Gastrocnemius medialis (tissue), 4 donors: ENCODE results near the gene PACSIN1. TPM values are rescaled to one million over a fixed set of nuclear protein-coding genes. Genes with fewer than 3 reads are reported as not detected.
A peak's percentile ranks its signal among the peaks of the same experiment; 100 is the strongest.

Experiments
- ATAC-seq, 2 donors: fragments of 150-250 bp; one replicate each; pipeline ENCODE4 v1.9.1; 2016
- DNase-seq, 2 donors: peaks; one replicate each; pipeline ENCODE4 v3.0.0-alpha.2; 2019
- H3K27ac ChIP-seq, 4 donors: fragments of 200-600 bp; sonication (generic); 1 replicate in 1 of 4; 2 replicates in 3 of 4; pipeline ENCODE4 v1.5.1; 2016 to 2018; ENCODE audit warnings: mild to moderate bottlenecking in 2 of 4, moderate library complexity in 1 of 4
- H3K27me3 ChIP-seq, 3 donors: fragments of 200-600 bp; sonication (generic) in 2 of 3; 1 replicate in 1 of 3; 2 replicates in 2 of 3; pipeline versions ENCODE4 v1.5.1 to v1.6.0; 2016 to 2019; ENCODE audit warnings: mild to moderate bottlenecking in 1 of 3, moderate library complexity in 1 of 3
- H3K36me3 ChIP-seq, 2 donors: fragments of 200-600 bp; sonication (generic) in 1 of 2; one replicate each; pipeline ENCODE4 v1.5.1; 2017 to 2018
- H3K4me1 ChIP-seq, 2 donors: fragments of 200-600 bp; sonication (generic) in 1 of 2; one replicate each; pipeline ENCODE4 v1.5.1; 2016 to 2017; ENCODE audit warnings: mild to moderate bottlenecking in 2 of 2
- H3K4me3 ChIP-seq, 4 donors: fragments of 200-600 bp; sonication (generic) in 3 of 4; 1 replicate in 1 of 4; 2 replicates in 3 of 4; pipeline ENCODE4 v1.5.1; 2016 to 2019; ENCODE audit warnings: mild to moderate bottlenecking in 2 of 4
- H3K9me3 ChIP-seq, 3 donors: fragments of 200-600 bp; sonication (generic) in 2 of 3; 1 replicate in 1 of 3; 2 replicates in 2 of 3; pipeline ENCODE4 v1.5.1; 2016 to 2019
- POLR2A ChIP-seq, 2 donors: fragments of 450-650 bp; IDR thresholded peaks; one replicate each; pipeline ENCODE4 v1.6.1; 2017; ENCODE audit warnings: antibody characterized with exemption in 2 of 2, mild to moderate bottlenecking in 2 of 2, moderate library complexity in 2 of 2
- in situ Hi-C, 4 donors: fragments of 200-750 bp; cut with MboI; loops; one replicate each; pipeline versions ENCODE4 v1.15.0 to v1.8.0; 2017; ENCODE audit warnings: low sequenced_read_pairs in 4 of 4
- intact Hi-C: fragments of 100-400 bp; cut with DNase I; formaldehyde crosslinking; loops from one replicate; pipeline ENCODE4 v1.15.1; 2023; ENCODE audit warnings: low total_unique reads
- total RNA-seq, 4 donors: library from RNA; depleted of rRNA; stranded (reverse); fragments of >200 nt; gene quantifications; one replicate each; pipeline versions ENCODE4 v1.1.0 to v1.2.3, GENCODE V29; 2016
- TF ChIP-seq, protein P1 (sequence below), 5 experiments: fragments of 450-650 bp in 3 of 5; fragments of 200-600 bp in 2 of 5; sonication (generic) in 2 of 5; IDR thresholded peaks in 4 of 5; conservative IDR thresholded peaks in 1 of 5; 1 replicate in 4 of 5; 2 replicates in 1 of 5; pipeline ENCODE4 v1.5.1; 2016 to 2019; ENCODE audit warnings: antibody characterized with exemption in 5 of 5, mild to moderate bottlenecking in 3 of 5, moderate library complexity in 3 of 5

PACSIN1 gene
- total RNA-seq, 4 donors from 2014 or later = not detected

GRCh38 chr6:34457382-34457741 is 8.5 kb upstream of the PACSIN1 start:
- DNase-seq = no peak
- Histone ChIP-seq H3K4me1 (no peaks in the 10 kb centered on the region), H3K36me3 (no peaks in the 10 kb centered on the region), H3K4me3 (no peak overlapping the region), H3K27ac (no peak overlapping the region), H3K27me3 (no peaks in the 10 kb centered on the region), H3K9me3 (no peaks in the 10 kb centered on the region)
- TF ChIP-seq, protein P1, sequence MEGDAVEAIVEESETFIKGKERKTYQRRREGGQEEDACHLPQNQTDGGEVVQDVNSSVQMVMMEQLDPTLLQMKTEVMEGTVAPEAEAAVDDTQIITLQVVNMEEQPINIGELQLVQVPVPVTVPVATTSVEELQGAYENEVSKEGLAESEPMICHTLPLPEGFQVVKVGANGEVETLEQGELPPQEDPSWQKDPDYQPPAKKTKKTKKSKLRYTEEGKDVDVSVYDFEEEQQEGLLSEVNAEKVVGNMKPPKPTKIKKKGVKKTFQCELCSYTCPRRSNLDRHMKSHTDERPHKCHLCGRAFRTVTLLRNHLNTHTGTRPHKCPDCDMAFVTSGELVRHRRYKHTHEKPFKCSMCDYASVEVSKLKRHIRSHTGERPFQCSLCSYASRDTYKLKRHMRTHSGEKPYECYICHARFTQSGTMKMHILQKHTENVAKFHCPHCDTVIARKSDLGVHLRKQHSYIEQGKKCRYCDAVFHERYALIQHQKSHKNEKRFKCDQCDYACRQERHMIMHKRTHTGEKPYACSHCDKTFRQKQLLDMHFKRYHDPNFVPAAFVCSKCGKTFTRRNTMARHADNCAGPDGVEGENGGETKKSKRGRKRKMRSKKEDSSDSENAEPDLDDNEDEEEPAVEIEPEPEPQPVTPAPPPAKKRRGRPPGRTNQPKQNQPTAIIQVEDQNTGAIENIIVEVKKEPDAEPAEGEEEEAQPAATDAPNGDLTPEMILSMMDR (IDR thresholded peaks at IDR 0.05 in 4 of 5, conservative IDR thresholded peaks at IDR 0.05 in 1 of 5) = no peak
- no peak for TF ChIP-seq POLR2A (IDR thresholded peaks at IDR 0.05)
- no peak for ATAC-seq
- intact Hi-C loops = no loop called here
- in situ Hi-C loops = loop anchor here in 3 of 4 donors (10.0 to 25.0 kb wide), 3 partner anchors 147 to 157 kb away; no protein-coding TSS in a partner anchor

GRCh38 chr6:34457742-34458735 is 7.8 kb upstream of the PACSIN1 start:
- Histone ChIP-seq H3K27ac (no peak overlapping the region), H3K4me1 (no peaks in the 10 kb centered on the region), H3K36me3 (no peaks in the 10 kb centered on the region), H3K4me3 (no peak overlapping the region), H3K27me3 (no peaks in the 10 kb centered on the region), H3K9me3 (no peaks in the 10 kb centered on the region)
- TF ChIP-seq POLR2A (IDR thresholded peaks at IDR 0.05) = no peak
- TF ChIP-seq, protein P1 (IDR thresholded peaks at IDR 0.05 in 4 of 5, conservative IDR thresholded peaks at IDR 0.05 in 1 of 5) = no peak
- in situ Hi-C loops = loop anchor here in 3 of 4 donors (10.0 to 25.0 kb wide), 3 partner anchors 147 to 157 kb away; no protein-coding TSS in a partner anchor
- ATAC-seq (no peak), DNase-seq (no peak)
- intact Hi-C loops = no loop called here

DNA sequence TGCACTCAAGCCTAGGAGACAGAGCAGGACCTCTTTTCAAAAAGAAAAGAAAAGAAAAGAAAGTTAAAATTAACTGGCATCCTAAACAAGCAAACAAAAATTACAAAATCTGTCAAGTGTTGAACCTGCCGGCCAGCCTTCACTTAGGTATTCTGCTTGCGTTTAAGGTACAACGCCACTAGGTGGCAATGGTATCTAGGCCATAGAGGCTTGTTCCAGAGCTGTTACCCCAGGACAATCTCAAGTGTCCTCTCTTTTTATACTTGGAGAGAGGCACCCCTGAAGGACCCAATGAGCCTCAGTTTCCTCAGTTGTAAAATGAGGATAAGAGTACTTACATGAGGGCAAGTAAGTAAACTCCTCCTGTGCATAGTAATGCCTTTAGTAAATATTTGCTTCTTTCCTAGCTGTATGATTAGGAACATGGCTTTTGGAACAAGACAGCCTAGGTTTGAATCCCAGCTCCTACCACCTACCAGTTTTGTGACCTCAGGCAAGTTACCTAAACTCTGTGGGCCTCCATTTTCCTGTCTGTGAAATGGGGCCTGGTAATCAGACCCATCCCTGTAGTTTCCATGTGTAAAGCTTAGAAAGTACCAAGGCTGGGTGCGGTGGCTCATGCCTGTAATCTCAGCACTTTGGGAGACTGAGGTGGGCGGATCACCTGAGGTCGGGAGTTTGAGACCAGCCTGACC is 5.8 kb upstream of the PACSIN1 start:
- DNase-seq = peak; percentile 24 to 49
- peaks cover 0 to 5% (median 2%) of the 10 kb centered on the region in 3 donors for H3K27me3 ChIP-seq
- peak; percentile 92 to 95 for ATAC-seq
- no peak overlapping the region for H3K4me3 ChIP-seq
- no peak for TF ChIP-seq POLR2A (IDR thresholded peaks at IDR 0.05)
- TF ChIP-seq, protein P1 (IDR thresholded peaks at IDR 0.05 in 4 of 5, conservative IDR thresholded peaks at IDR 0.05 in 1 of 5) = peak; percentile 56 to 78 (median 64)
- no peak overlapping the region for H3K27ac ChIP-seq
- H3K9me3 ChIP-seq = no peaks in the 10 kb centered on the region
- no peaks in the 10 kb centered on the region for H3K36me3 ChIP-seq
- no peaks in the 10 kb centered on the region for H3K4me1 ChIP-seq
- intact Hi-C loops (loop anchor here (1.0 to 5.0 kb wide), 2 partner anchors 67 to 149 kb away; no protein-coding TSS in a partner anchor), in situ Hi-C loops (loop anchor here in 3 of 4 donors (10.0 to 25.0 kb wide), 3 partner anchors 145 to 155 kb away; no protein-coding TSS in a partner anchor)

DNA sequence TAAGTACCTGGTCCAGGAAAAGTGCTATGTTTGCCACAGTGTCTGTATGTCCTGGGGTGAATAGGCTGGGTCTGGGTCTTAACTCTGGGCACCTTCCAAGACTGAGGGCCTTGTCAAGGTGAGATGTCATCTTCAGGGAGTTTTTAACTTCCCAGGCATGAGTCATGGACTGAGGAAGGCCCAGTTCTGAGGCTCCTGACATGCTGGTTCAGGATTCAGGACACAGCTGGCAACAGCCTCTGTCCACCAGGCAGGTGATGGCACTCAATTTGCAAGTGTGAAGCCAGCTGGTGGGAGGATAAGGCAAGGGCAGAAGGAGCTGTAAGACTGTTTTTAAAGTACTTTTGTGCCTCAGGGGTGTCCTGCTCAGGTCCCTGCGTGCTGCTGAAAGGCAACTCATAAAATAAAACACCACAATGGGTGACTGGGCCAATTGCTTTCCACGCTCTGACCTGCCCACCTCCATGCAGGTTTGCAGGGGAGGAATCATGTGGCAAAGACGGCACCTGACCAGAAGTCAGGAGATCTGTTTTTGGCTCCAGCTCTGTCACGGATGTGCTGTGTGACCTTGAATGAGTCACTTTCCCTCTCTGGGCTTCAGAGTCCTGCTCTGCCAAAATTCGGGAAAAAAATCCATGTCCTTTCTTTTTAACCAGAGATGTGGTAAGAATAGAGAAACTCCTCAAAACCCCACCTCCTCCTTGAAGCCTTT is 4.9 kb upstream of the PACSIN1 start:
- DNase-seq (no peak), ATAC-seq (no peak)
- TF ChIP-seq POLR2A (IDR thresholded peaks at IDR 0.05) = no peak
- TF ChIP-seq, protein P1 (IDR thresholded peaks at IDR 0.05 in 4 of 5, conservative IDR thresholded peaks at IDR 0.05 in 1 of 5) = no peak
- H3K36me3 ChIP-seq = no peaks in the 10 kb centered on the region
- no peak overlapping the region for H3K27ac ChIP-seq
- peaks cover 8 to 11% (median 9%) of the 10 kb centered on the region in 3 donors for H3K27me3 ChIP-seq
- in situ Hi-C loops (loop anchor here in 1 of 4 donors (25.0 kb wide), 1 partner anchor 151 kb away; no protein-coding TSS in a partner anchor), intact Hi-C loops (loop anchor here (1.0 to 5.0 kb wide), 2 partner anchors 66 to 148 kb away; no protein-coding TSS in a partner anchor)
- no peak overlapping the region for H3K4me3 ChIP-seq
- peaks cover 0 to under 1% of the 10 kb centered on the region in 2 donors for H3K4me1 ChIP-seq
- H3K9me3 ChIP-seq = no peaks in the 10 kb centered on the region
